Adipose tissue (tissue), 3 donors: Measurements from ENCODE around the gene SH3GL3. TPM values are rescaled to one million over a fixed set of nuclear protein-coding genes. Genes with fewer than 3 reads are reported as not detected.

Experiments
- H3K27ac ChIP-seq: one replicate; pipeline ENCODE4 v1.5.1; 2013; ENCODE audit warnings: low read depth, low read length
- WGBS, 3 donors: extraction: QIAGEN DNeasy Blood & Tissue Kit; methylation state at CpG; one replicate each; pipeline ENCODE4 v1.1.7; 2013; 5-methylcytosine and 5-hydroxymethylcytosine counted together
- polyA plus RNA-seq, 3 donors: library from polyadenylated mRNA; stranded (reverse); fragments of 200-250 nt; gene quantifications; one replicate each; pipeline ENCODE4 v1.2.3, GENCODE V29; 2013
- donor health status: healthy with polysubstance abuse.
- donor health status: Bipolar disorder and iron deficiency.
- donor health status: healthy.

Gene SH3GL3
- polyA plus RNA-seq, 3 donors, result 0.07 to 0.13 TPM; not detected in 1

DNA sequence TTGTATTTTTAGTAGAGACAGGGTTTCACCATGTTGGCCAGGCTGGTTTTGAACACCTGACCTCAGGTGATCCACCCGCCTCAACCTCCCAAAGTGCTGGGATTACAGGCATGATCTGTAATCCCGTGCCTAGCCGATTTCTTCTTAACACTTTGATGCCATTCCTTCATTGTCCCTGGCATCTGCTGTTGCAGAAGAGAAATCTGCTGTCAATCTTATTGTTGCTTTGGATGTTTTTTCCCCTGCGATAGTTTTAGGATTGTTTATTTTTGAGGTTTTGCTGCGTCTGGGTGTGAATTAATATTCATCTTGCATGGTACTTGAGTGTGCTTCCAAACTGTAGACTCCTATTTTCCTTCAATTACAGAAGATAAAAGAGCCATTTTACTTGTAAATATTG, 107.4 kb downstream of the SH3GL3 start:
- H3K27ac ChIP-seq, result no peak overlapping the region
- 88 to 93% (median 89%) methylated on average over 5 of the region's 5 CpGs for WGBS, 3 donors

DNA sequence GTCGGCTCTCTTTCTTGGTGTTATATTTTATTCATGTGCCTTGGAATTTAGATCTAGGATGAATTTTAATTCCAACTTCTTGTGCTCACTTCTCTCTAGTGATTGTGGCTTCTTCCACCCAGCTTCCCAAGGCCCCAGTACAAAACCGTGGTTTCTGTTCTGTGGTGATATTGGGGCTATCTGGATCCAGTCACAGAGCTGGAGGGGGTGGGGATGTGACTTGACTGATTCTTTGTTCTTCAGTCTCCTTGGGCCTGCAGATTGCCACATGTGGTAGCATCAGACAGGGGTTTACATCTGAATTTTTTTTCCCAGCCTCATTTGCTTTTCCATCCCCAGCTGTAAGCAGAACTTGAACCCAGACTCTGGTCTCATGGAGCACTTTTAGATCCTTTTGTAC, 108.2 kb downstream of the SH3GL3 start:
- 87 to 92% (median 88%) methylated on average over 2 of the region's 2 CpGs for WGBS, 3 donors

DNA sequence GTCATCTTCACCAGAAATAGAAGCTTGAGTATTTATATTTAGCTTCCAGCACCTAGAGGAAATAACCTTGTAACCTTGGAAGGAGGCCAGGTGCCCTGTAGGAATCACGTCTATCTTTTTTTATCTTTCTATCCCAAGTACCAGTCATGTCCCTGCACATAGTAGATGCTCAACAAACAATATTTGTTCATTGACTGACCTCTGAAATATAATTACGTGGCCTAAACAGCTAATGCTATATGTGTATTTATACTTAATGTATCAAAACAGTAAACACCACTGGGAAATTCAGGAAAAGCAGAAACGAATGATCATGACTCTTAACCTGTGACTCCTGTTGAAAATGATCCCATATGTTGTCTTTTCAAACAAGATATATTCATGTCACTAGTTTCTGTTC, 108.9 kb downstream of the SH3GL3 start:
- WGBS, 3 donors, result 33 to 50% (median 35%) methylated on average over 3 of the region's 3 CpGs
- H3K27ac ChIP-seq, result no peak overlapping the region

More for the DNA sequence above, 108.2 kb downstream of the SH3GL3 start:
- H3K27ac ChIP-seq, result no peak overlapping the region

DNA sequence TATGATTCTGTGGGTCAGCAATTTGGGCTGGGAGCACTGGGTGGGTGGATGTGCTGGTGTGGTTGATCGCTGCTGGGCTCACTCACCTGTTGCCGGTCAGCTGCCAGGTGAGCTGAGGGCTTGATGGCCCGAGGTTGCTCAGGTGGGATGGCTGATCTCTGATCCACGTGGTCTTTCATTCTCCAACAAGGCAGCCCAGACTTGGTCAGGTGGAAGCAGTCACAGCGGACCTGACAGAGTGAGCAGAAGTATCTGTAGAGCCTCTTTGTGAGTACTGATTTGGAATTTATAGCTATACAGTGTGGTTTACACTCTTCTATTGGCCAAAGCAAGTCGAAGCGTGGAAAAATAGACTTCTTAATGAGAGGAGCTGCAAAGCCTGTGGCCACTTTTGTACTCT, 109.6 kb downstream of the SH3GL3 start:
- 79 to 92% (median 90%) methylated on average over 7 of the region's 7 CpGs for WGBS, 3 donors
- no peak overlapping the region for H3K27ac ChIP-seq

DNA sequence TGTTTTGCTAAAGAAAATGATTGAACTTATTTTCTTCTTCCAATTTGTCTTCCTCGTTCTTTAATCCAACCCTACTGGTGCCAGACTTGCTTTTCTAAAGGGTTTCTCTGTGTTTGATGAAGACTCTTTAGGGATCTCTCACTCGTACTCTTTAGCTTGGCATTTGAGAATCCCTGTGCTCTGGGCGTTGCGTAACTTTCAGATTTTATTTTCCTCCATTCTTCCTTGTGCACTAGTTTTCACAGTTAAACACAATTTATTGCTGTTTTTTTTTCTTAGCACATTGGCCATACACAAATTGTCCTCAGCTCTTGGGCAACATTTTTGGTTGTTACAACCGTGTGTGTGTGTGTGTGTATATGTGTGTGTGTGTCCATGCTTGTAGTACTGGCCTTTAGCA, 111.0 kb downstream of the SH3GL3 start:
- WGBS, 3 donors, result 61 to 75% (median 62%) methylated on average over 5 of the region's 5 CpGs
- H3K27ac ChIP-seq, result no peak overlapping the region

DNA sequence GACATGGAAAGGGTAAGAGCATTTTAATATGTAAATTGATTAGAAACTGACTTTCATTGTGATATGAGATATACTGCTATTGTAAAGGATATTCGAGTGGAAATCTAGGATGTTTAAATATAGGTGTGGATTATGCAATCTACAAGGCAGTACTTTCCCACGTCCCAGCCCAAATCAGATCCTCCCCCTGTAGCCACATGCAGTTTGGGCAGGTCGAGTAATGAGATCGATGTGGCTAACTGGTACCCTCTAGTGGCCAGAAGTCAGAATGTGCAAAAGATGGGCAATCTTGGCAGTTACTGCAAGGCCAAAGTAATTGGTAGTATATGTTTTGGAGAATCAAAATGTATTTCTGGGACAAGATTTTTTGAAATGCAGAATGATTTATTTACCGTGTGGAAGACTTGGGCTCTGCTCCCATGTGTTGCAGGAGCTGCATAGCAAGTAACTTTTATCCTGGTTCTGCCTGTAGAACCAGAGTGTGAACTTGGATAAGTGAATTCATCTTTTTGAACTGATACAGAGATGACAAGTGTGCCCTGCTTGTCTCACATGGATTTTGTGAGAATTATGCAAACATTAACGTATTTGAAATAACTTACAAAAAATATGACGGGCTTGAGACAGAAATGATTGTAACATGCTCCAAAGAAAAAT, 112.3 kb downstream of the SH3GL3 start:
- H3K27ac ChIP-seq, result no peak overlapping the region
- WGBS, 3 donors, result 4 to 10% (median 10%) methylated on average over 7 of the region's 7 CpGs

DNA sequence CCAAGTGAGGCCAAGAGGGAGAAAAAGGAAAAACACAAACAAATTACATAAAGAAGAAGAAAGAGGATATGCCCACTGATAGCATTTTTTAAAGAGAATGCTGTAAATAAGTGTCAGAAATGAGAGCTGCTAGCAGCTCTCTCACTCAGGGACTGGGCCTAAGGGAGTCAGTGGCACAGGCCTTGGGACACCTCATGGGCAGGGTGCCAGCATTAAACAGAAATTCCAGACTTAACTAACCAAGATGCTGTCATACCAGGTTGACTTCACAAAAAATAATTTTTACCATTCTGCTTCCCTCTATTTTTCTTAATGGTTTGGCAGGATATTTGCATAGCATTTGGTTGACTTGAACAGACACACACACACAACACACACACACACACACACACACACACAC, 114.5 kb downstream of the SH3GL3 start:
- H3K27ac ChIP-seq, result no peak overlapping the region

DNA sequence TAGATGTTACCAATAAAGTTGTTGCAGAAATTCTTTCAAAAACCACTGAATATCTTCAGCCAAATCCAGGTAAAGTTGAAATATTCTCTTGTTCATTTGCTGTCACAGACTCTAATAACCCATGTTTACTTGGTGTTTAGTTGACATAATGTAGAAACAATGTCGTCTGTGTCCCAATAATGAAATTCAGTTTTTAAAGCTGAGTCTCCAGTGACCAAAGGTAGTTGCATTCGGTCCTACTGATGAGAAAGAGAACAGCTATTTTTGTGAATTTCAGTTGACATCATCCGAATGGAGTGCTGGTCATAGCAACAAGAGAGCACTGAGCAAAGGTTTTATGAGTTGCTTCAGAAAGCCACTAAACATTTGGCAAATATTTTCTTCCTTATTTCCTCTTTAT, 118.0 kb downstream of the SH3GL3 start:
- WGBS, 3 donors, result 43 to 71% (median 62%) methylated on average over 3 of the region's 3 CpGs
- no peak overlapping the region for H3K27ac ChIP-seq

DNA sequence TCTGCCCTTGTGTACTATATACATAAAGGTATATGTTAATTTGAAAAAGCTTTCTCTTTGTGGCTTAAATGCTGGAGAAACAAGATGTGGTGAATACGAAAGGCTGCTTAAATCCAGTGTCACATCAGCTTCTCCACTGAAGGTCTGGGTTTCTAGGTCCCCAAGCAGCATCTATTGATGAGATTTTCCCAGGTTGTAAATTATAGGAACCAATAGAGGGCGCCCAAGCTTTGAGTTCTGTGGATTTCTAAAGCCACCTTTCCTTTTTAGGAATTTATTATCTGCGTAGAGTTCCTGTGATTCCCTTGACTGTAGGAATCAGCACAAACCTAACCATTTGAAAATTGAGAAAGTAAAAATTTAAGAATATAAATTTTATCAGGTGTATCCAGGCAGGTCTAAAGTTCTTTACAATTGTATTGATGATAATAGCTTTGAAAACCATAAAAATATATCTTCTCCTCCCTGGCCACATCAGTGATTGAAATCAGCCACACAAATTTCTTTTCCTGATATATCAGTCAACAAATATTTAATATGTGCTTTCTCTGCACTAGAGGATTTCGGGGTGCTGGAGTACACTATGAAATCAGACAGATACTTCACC, 118.5 kb downstream of the SH3GL3 start:
- 19 to 36% (median 33%) methylated on average over 4 of the region's 4 CpGs for WGBS, 3 donors

DNA sequence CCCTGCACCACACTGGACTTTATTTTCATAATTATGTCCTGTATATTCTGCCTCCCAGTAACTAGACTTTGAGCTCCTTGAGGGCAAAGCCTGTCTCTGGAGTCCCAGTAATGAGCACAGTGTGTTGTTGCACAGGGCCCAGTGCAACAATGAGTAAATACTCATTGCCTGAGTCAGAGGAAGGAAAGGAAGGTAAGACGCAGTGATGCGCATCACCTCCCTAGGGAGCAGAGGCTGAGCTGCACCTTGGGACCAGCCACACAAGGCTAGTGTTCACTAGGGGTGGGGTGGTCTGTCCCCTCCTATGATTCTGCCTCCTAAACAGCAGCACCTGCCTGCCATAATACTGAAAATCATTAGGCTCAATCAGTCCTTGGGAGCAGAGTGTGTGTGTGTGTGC, 120.2 kb downstream of the SH3GL3 start:
- 83 to 89% (median 87%) methylated on average over 2 of the region's 2 CpGs for WGBS, 3 donors
- H3K27ac ChIP-seq, result no peak overlapping the region

More for the DNA sequence above, 118.5 kb downstream of the SH3GL3 start:
- no peak overlapping the region for H3K27ac ChIP-seq

DNA sequence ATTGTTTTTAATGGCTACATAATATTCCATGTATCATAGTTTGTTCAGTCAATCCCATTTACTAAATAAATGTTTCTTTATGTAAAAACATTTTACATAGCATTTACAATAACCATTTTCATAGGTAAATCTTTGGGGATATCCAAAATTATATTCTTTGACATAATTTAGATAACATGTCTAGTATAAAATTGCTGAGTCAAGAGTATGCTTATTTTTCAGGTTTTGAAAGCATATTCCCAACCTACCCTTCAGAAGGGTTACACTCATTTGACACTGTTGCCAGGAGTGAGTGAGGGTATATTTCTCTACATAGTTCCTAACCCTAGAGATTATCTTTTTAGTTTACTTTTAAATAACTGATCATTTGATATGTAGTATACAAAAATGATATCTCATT, 122.2 kb downstream of the SH3GL3 start:
- no peak overlapping the region for H3K27ac ChIP-seq

DNA sequence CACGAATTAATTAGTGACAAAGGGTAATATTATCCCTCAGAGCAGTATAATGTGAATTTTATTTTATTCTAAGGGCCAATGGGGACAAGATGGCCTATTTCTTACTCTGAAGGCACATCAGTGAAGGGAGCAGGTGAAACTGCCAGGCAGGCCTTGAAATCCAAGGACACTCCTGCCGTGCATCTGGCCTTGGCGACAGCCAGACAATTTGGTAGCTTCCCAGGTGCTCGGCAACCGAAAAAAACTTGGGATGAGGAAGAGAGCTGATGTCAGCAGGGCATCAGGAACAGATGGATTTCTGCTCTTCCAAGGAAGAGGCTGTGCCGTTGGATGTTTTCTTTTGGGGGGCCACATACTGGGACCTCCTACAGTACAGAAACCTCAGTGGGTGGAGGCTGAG, 123.6 kb downstream of the SH3GL3 start:
- 38 to 85% (median 76%) methylated on average over 6 of the region's 6 CpGs for WGBS, 3 donors
- H3K27ac ChIP-seq, result no peak overlapping the region

DNA sequence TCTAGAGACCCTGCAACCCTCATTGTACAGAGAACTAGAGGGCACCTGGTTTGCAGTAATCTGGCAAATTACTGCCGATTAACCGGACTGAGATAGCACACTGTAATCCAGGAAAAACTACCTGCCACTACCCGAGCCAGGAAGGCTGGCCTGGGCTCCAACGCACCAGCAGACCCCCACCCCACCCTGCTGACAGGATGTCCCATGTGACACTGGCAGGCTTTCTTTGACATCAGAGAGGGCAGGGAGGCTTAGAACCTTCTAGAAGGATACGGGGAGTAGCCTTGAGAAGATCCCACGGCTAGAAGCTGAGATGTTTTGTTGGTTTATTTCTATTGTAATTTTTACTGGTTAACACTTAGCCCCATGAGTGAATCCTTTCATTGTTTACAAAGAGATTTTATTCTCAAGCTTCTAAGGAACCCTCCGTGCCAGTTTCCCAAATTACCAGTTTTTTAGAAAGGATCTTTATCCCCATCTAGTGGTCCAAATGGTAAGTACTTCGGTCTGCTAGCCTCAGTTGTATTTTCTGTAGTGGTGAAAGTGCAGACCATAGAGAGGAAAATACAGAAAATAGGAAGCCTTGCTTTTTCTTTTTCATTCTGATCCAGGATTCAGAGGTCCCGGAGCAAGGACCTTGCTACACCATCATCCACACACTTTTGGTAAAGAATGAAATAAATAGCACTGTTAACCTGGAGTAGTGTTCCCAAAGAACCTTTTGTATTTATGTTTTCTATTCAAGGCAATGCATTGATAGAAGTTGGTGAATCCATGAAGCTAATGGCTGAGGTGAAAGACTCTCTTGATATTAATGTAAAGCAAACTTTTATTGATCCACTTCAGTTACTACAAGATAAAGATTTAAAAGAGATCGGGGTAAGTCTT, 124.9 kb downstream of the SH3GL3 start:
- H3K27ac ChIP-seq, result no peak overlapping the region
- WGBS, 3 donors, result 48 to 55% (median 50%) methylated on average over 10 of the region's 10 CpGs

DNA sequence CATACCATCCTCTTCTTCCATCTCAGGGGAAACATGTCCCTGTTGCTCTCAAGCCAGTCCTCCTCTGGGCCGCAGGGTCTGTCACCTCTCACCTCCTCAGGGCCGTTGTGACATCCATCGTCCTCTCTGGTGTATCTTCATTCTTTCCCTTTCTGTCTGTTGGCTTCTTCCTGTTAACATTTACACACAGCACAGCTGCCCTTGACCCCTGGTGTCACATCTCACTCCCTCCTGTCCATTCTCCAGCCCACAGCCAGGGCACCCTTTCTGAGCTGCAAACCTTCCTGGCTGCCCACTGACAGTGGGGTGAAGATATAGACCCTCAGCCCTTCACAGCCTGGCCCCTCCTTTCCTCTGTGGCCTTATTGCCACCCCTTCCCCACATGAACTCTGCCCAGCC, 127.2 kb downstream of the SH3GL3 start:
- no peak overlapping the region for H3K27ac ChIP-seq
- 49 to 60% (median 55%) methylated on average over 3 of the region's 3 CpGs for WGBS, 3 donors

DNA sequence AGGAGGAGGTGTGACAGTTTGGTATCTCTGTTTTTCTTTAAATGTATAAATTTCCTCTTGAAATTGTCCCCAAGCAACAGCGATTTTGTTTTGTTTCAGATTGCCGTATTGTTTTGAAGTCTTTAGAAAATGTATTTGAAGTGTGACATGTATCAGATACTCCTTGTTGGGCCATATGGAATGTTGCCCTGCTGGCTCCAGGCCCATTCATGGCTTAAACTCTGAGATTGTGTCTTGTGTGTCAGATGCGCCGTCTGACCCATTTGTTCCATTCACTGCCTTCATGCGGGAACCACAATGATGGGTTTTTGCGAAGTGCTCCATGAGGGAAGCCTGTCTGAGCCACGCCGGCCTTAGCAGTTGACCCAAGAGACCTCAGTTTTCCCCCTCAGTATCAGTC, 131.6 kb downstream of the SH3GL3 start:
- WGBS, 3 donors, result 92 to 96% (median 94%) methylated on average over 8 of the region's 8 CpGs
- no peak overlapping the region for H3K27ac ChIP-seq

DNA sequence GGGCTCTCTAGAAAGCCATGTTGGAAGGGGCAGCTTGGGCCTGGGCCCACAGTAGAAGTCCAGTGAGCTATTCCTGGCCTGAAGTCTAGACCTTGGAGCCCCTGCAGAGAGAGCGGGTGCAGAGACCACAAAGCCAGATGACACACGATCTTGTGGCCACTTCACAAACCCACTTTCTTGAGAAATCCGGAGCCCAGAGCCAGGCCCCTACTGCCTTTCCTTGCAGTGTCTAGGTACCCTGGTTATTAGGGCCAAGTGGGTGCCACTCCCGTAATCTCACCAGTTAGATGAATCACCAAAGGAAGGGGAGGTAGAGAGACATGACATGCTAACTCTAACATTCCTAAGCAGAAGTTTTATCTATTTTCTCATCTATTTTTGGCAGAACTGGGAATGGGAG, 134.2 kb downstream of the SH3GL3 start:
- H3K27ac ChIP-seq, result no peak overlapping the region

DNA sequence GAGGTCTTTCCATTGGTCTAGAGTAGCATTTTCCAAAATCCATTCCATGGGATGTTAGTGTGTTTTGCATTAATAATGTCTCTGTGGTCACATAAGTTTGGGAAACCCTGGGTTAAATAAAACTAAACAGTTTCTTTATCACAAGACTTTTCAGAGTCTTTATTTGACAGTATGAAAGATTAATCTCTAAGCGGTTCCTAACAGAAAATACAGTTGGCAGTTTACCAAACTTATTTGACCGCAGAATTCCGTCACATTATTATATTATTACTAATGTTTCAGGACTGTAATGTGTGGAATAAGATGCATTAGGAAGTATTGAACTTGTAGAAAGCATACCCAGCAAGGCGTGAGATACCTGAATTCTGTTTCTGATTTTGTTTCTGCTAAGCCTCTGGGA, 135.2 kb downstream of the SH3GL3 start:
- WGBS, 3 donors, result 32 to 66% (median 63%) methylated on average over 4 of the region's 4 CpGs
- H3K27ac ChIP-seq, result no peak overlapping the region

More for the DNA sequence above, 134.2 kb downstream of the SH3GL3 start:
- 87 to 94% (median 88%) methylated on average over 4 of the region's 4 CpGs for whole genome bisulfite sequencing, 3 donors

DNA sequence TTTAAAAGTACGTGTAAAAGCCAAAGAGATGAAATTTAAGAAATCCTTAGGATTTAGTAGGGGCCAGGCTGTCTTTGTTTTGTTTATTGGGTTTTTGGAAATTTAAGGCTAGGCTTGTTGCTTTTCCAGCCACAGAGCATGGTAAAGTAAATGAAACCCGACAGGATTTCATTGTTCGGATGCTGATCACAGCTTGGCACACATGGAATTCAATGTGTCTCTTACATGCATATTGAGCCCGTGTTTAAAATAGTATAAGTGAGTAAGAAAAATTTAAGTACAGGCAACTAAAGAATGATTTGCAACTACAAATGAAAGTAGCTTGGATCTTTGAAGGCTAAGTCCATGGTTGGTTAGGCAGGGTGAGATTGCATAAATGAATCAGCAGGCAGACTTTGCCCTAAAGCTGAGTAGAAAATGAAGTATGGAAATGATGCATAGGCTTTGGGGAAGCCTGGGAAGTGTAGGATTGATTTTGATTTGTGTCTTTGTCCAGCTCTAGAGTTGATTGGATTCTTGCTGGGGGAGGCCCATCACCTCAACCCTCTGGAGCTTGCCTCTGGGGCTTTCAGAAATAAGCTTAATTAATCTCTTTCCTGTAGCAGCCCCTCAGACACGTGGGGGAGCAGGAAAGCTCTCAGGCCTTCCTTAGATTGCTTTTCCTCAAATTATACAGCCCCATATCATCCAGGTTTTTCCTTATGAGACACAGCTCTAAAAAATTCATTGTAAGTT, 138.6 kb downstream of the SH3GL3 start:
- no peak overlapping the region for H3K27ac ChIP-seq
- WGBS, 3 donors, result 70 to 79% (median 78%) methylated on average over 5 of the region's 5 CpGs

DNA sequence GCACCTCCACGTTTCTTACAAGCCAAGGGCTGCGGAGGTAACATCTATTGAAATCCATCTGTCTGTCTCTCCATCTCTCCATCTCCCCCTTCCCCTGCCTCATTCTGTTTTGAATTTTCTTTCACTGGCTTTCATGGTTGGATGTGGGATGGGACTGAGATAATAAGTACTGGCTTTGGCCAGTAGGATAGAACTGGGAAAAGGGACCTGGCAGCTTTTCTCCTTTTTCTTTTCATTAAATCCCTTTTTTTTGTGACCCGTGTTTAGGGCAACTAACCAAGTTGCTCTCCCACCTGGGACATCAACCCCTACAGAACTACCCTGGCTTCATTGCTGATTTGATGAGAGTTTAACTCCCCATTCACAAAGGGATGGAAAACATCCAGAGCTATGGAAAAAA, 139.9 kb downstream of the SH3GL3 start:
- H3K27ac ChIP-seq, result no peak overlapping the region
- WGBS, 3 donors, result 56 to 70% (median 63%) methylated on average over 3 of the region's 3 CpGs
